ENCODE results near the gene GRM7.

- TF ChIP-seq CTCF (conservative IDR thresholded peaks at IDR 0.05; ENCODE audit: low read depth, low read length) (no peak), CHD1 (IDR thresholded peaks at IDR 0.05; ENCODE audit: low read depth, low read length) (no peak), NFE2L2 (IDR thresholded peaks at IDR 0.05; ENCODE audit: low read depth, low read length) (no peak), POLR2A (IDR thresholded peaks at IDR 0.05; ENCODE audit: low read depth, low read length) (no peak), CEBPB (IDR thresholded peaks at IDR 0.05; ENCODE audit: low read depth, low read length) (no peak), BHLHE40 (IDR thresholded peaks at IDR 0.05; ENCODE audit: low read depth, low read length) (no peak), MXI1 (IDR thresholded peaks at IDR 0.05; ENCODE audit: borderline replicate concordance, low read depth, low read length) (no peak), USF2 (IDR thresholded peaks at IDR 0.05; ENCODE audit: low read depth, low read length) (no peak), SMC3 (IDR thresholded peaks at IDR 0.05; ENCODE audit: low read depth, low read length) (no peak), RAD21 (IDR thresholded peaks at IDR 0.05; ENCODE audit: low read length) (no peak), MAZ (IDR thresholded peaks at IDR 0.05; ENCODE audit: borderline replicate concordance, low read depth, low read length) (no peak), RFX5 (IDR thresholded peaks at IDR 0.05; ENCODE audit: low read depth, low read length) (no peak), RCOR1 (IDR thresholded peaks at IDR 0.05; ENCODE audit: insufficient replicate concordance, low read length) (no peak)
These were observed 852.8 kb downstream of the GRM7 start for GRCh38 chr3:7713724-7714123.

Data from IMR-90 (cell line).